Astrocyte of the spinal cord (primary cell): ENCODE measurements around the gene MRGPRG.

Experiments
- DNase-seq: peaks from one replicate; pipeline ENCODE4 v3.0.0; 2011; ENCODE audit warnings: low read depth, low spot score
- H3K4me3 ChIP-seq: 2 replicates; pipeline ENCODE4 v1.5.1; 2011; ENCODE audit warnings: low read depth, mild to moderate bottlenecking, low read length, moderate library complexity
- in situ Hi-C: cut with HindIII; loops from 2 replicates; pipeline ENCODE4 v1.10.0; 2017; ENCODE audit warnings: low sequenced_read_pairs
- TF ChIP-seq, protein P1 (sequence below): IDR thresholded peaks from 2 replicates; pipeline ENCODE4 v1.5.1; 2012; ENCODE audit warnings: low read depth, mild to moderate bottlenecking, low read length, inconsistent platforms

Gene MRGPRG

DNA sequence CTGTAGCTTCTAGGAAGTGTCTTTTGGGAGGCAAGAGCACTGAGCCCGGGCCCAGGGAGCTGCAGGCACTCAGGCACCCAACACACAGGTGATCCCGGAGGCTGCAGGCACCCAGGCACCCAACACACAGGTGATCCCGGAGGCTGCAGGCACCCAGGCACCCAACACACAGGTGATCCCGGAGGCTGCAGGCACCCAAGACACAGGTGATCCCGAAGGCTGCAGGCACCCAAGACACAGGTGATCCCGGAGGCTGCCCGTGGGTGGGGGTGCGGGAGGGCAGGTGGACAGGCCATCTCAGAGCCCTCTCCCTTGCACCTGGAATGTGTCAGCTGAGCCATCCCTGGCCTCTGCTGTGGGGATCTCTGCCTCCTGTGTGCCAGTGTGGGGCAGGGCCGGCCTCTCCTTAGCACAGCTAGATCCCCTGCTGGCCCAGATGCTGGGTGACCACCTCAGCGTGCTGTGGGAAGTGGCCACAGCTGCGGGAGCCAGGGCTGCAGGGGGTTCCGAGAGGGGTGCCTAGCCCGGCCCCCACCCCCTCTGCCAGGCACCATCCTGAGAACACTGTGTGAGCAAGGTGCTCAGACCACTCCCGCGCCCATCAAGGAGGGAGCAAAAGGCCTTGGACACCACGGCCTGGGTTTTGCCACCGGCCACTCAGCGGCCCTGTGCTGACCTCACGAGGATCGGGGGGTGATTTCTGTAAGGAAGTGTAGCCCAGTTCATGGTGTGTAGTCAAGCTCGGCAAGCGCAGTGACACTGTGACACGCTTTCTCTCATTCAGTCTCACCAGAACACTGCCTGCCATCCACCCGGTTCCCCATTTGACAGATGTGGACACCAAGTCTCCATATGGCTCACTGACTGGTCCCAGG is 14.2 kb downstream of the MRGPRG start:
- TF ChIP-seq, protein P1, sequence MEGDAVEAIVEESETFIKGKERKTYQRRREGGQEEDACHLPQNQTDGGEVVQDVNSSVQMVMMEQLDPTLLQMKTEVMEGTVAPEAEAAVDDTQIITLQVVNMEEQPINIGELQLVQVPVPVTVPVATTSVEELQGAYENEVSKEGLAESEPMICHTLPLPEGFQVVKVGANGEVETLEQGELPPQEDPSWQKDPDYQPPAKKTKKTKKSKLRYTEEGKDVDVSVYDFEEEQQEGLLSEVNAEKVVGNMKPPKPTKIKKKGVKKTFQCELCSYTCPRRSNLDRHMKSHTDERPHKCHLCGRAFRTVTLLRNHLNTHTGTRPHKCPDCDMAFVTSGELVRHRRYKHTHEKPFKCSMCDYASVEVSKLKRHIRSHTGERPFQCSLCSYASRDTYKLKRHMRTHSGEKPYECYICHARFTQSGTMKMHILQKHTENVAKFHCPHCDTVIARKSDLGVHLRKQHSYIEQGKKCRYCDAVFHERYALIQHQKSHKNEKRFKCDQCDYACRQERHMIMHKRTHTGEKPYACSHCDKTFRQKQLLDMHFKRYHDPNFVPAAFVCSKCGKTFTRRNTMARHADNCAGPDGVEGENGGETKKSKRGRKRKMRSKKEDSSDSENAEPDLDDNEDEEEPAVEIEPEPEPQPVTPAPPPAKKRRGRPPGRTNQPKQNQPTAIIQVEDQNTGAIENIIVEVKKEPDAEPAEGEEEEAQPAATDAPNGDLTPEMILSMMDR: no peak
- DNase-seq: no peak
- in situ Hi-C loops: no loop called here
- no peak overlapping the region for H3K4me3 ChIP-seq

DNA sequence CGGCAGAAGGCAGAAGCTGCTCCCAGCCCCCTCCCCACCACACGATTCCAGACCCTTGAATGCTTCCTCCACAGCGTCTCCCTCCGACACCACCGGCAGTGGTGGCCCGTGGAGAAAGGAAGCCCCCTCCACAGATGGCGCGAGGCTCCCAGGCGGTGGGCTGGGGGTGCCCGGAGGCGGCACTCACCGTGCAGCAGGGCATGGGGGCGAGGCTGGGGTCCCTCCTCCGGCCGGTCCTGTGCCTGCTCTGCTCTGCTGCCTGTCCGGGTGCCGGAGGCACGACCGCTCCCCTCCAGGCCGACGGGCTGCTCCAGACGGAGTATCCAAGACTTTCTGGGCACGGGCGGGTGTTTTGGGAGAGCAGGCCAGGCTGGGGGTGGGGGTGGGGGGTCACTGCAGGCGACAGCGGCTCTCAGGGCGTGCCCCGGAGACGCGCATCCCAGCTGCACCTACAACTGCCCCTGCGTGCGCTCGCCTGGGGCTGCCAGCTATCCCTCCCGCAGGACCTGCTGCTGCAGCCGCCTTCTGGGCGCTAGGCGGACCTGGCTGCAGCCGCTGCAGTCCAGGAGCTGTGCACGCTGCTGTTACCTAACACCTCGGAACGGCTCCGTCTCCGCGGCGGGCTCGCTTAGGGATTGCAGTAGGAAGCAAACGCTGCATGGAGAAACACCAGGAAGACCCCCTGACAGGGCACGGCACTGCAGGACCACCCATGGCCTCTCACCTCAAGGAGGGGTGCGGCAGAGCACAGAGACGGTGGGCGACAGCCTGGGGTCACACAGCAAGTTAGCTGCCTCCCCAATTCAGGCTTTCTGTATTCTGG is 15.2 kb downstream of the MRGPRG start:
- in situ Hi-C loops: no loop called here
- no peak for DNase-seq
- H3K4me3 ChIP-seq: no peak overlapping the region
- TF ChIP-seq, protein P1: no peak

DNA sequence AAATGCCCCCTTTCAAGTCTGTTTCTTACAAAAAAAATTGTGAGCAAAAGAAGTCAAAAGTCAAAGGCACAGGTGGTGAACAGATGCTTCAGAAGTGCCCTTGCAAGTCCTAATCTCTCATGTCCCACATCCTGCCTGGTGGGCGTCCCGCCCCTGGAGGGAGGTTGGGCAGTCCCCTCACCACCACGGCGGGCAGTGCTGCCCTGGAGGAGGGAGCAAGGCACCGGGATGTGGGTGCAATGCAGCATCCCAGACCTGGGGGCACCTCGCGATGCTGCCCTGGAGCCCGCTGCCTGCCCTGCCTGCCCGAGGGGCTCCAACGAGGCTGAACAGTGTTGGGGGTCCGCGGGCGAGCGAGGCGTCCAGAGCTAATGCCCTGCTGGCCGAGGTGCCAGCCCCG is 15.9 kb downstream of the MRGPRG start:
- no peak for DNase-seq
- TF ChIP-seq, protein P1: no peak
- no peak overlapping the region for H3K4me3 ChIP-seq
- in situ Hi-C loops: no loop called here

DNA sequence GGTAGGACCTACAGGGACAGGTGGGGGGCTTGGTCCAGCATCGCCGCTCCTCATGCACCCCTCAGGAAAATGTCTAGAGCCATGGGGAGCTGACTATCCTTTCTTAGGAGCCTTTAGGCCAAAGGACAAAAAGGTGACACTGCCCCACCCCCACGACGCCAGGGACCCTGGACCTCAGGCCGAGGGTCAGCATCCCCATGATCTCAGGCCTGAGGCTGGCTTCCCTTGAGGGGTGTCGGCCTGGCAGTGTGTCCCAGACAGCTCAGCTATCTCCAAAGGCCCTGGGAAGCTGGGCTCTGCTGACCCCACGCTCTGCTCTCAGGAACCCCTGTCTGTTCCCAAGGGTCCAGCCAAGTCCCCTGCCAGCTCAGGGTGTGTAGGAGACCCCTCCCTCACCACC is 16.3 kb downstream of the MRGPRG start:
- DNase-seq: no peak
- TF ChIP-seq, protein P1: no peak
- H3K4me3 ChIP-seq: no peak overlapping the region
- in situ Hi-C loops: no loop called here

DNA sequence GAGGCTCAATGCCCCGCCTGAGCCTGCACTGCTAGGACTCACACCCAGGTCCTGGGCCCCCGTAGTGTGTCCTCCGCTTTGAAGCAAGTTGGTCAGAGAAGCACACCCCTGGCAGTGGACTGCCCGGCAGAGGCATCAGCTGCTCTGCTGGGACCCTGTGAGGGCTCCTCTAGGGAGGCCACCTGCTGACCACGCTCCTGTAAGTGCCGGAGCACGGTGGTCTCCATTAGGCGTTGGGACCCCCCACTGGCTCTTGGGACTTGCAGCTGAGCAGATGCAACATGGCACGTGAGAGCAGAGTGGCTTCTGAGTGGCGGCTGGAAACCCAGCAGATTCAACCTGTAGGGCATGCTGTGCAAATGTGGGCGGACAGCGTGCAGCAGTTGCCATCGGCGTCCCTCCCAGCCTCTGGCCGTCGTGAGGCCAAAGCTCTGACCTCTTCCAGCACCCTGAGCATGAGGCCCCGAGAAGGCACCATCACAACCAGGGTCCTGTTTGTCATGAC is 16.9 kb downstream of the MRGPRG start:
- in situ Hi-C loops: no loop called here
- DNase-seq: no peak
- H3K4me3 ChIP-seq: no peak overlapping the region
- TF ChIP-seq, protein P1: no peak

DNA sequence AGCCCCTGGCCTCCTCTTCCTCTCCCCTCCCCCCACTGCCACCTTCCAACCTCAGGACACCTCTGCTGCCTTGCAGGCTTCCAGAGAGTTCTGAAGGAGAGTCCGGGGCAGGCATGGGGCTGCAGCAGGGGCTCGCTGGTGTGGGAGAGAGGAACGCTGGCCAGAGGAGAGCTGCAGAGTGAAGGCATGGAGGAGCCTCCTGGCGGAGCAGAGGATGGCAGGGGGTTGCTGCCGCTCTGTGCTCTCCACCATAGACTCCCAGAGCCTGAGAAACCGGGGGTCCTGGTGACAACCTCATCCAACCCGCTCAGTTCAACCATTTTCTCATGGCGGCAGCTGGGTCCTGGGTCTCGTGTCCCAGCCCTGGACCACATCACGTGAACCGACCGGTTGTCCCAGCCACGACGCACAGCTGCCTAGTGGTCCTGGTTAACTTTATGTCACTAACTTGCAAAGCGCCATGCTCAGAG is 17.5 kb downstream of the MRGPRG start:
- no peak for DNase-seq
- TF ChIP-seq, protein P1: no peak
- in situ Hi-C loops: no loop called here
- no peak overlapping the region for H3K4me3 ChIP-seq
